OCI-LY7 (cell line): ENCODE results near the gene ROMO1.

ENCODE experiments used
- CTCF ChIP-seq: fragments of 200-600 bp; sonication (generic); conservative IDR thresholded peaks from 2 replicates; pipeline ENCODE4 v1.5.1; 2014; ENCODE audit warnings: mild to moderate bottlenecking, antibody characterized with exemption, low read length, moderate library complexity, mixed read lengths
- EZH2phosphoT487 ChIP-seq: fragments of 200-600 bp; sonication (generic); IDR thresholded peaks from 2 replicates; pipeline ENCODE4 v1.6.1; 2018; ENCODE audit warnings: low read depth, borderline replicate concordance, mild to moderate bottlenecking, mixed run types, antibody characterized with exemption, low read length, moderate library complexity, mixed read lengths

DNA sequence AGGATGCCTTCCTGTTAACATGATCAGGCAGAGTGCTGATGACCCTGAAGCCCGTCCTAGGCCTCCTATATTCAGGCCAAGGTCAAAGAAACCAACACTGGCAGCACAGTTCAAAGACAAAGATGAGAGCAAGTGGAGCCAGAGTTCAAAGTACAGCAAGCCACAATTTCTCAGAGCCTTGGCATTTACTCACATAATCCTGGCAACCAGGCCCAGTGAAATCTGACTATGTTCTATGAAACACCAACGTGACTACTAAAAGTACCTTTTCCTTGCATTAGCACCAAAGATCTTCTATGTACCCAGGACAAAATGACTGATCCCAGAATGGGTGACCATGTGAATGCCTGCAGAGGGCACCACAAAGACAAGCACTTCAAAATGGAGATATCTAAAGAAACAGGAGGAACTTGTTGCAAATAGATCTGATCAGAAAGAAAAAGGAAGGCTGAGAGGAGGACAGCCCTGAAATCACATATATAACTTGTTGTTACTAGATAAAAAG is 3.9 kb upstream of the ROMO1 start:
- TF ChIP-seq CTCF: peak; percentile 42; the same call in 1 of the 2 replicates
- TF ChIP-seq EZH2phosphoT487: no peak
